CD8-positive, alpha-beta memory T cell (primary cell): Measurements from ENCODE around the gene VWA3B. TPM values are rescaled to one million over a fixed set of nuclear protein-coding genes. Genes with fewer than 3 reads are reported as not detected.

Experiments used
- CTCF ChIA-PET: fragments of 350-600 bp; sonication (Branson Sonifier 250); formaldehyde crosslinking; loops from one replicate; lab custom pipeline; 2021; ENCODE audit warnings: antibody characterized with exemption; lab: Charles Lee
- POLR2A ChIA-PET: fragments of 350-600 bp; sonication (Branson Sonifier 250); formaldehyde crosslinking; loops from one replicate; lab custom pipeline; 2021; ENCODE audit warnings: antibody characterized with exemption; lab: Charles Lee
- DNase-seq, 5 donors: peaks; one replicate each; pipeline versions ENCODE4 v3.0.0 to v3.0.0-alpha.2; 2020 to 2022; ENCODE audit warnings: mixed read lengths in 1 of 5
- H3K27ac ChIP-seq: one replicate; pipeline ENCODE4 v1.7.0; 2013; ENCODE audit warnings: low read depth, mild to moderate bottlenecking, low read length, moderate library complexity
- H3K27me3 ChIP-seq: 2 replicates; pipeline ENCODE4 v1.7.0; 2013; ENCODE audit warnings: low read length, mild to moderate bottlenecking; ENCODE audit not compliant: insufficient read depth, poor library complexity, severe bottlenecking
- H3K36me3 ChIP-seq: 2 replicates; pipeline ENCODE4 v1.7.0; 2013; ENCODE audit warnings: mild to moderate bottlenecking, low read length, moderate library complexity; ENCODE audit not compliant: insufficient read depth
- H3K4me1 ChIP-seq: 2 replicates; pipeline ENCODE4 v1.7.0; 2013; ENCODE audit warnings: mild to moderate bottlenecking, low read length, moderate library complexity; ENCODE audit not compliant: insufficient read depth
- H3K4me3 ChIP-seq: 2 replicates; pipeline ENCODE4 v1.7.0; 2013; ENCODE audit warnings: mild to moderate bottlenecking, low read length
- H3K9me3 ChIP-seq: 2 replicates; pipeline ENCODE4 v1.7.0; 2013; ENCODE audit warnings: mild to moderate bottlenecking, low read length
- H3K27ac Mint-ChIP-seq, 8 donors: one replicate each; pipeline ENCODE4 v1.8.0; 2020 to 2021; ENCODE audit warnings: mixed read lengths in 8 of 8, mild to moderate bottlenecking in 6 of 8, inconsistent platforms in 3 of 8, moderate library complexity in 3 of 8
- H3K27me3 Mint-ChIP-seq, 2 donors: one replicate each; pipeline ENCODE4 v1.8.0; 2020 to 2021; ENCODE audit warnings: mixed read lengths in 2 of 2, mild to moderate bottlenecking in 1 of 2, moderate library complexity in 1 of 2
- H3K36me3 Mint-ChIP-seq, 3 donors: one replicate each; pipeline ENCODE4 v1.8.0; 2020 to 2021; ENCODE audit warnings: mixed read lengths in 3 of 3, inconsistent platforms in 1 of 3, mild to moderate bottlenecking in 1 of 3
- H3K4me1 Mint-ChIP-seq, 3 donors: one replicate each; pipeline ENCODE4 v1.8.0; 2020 to 2021; ENCODE audit warnings: mixed read lengths in 3 of 3, inconsistent platforms in 1 of 3, mild to moderate bottlenecking in 1 of 3
- H3K4me3 Mint-ChIP-seq, 7 donors: one replicate each; pipeline ENCODE4 v1.8.0; 2020 to 2021; ENCODE audit warnings: mixed read lengths in 7 of 7, mild to moderate bottlenecking in 6 of 7, moderate library complexity in 4 of 7, inconsistent platforms in 2 of 7
- H3K9me3 Mint-ChIP-seq, 5 donors: one replicate each; pipeline ENCODE4 v1.8.0; 2020 to 2022; ENCODE audit warnings: mixed read lengths in 5 of 5, mild to moderate bottlenecking in 3 of 5, moderate library complexity in 2 of 5, inconsistent platforms in 1 of 5
- polyA plus RNA-seq: library from polyadenylated mRNA; unstranded; fragments of 300-500 nt; fragmentation: Illumina TruSeq; gene quantifications from one replicate; pipeline ENCODE4 v1.2.3, GENCODE V29; 2021
- total RNA-seq, 2 experiments: library from RNA; stranded (reverse); gene quantifications; one replicate each; pipeline ENCODE4 v1.2.3, GENCODE V29; 2021

Gene VWA3B
- total and polyA plus RNA-seq, 3 experiments from 2014 or later: not detected

DNA sequence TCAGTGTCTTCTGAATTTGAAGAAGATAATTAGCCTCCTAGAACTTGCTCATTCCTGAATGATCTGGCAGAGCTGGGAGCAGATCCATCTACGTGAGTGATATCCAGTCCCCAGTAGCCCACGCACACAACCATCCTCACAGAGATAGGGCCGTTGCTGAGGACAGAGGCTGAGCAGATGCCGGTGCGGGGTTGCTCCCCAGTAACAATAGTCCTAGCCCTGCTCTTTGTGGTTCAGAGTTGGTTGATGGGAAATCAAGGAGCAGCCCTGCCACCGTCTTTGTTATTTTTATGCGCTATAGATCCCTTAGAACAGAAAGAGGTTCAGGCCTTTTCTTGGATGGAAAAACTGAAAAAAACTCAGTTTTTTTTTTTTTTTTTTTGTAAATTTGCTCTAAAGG is 69.3 kb downstream of the VWA3B start:
- CTCF ChIA-PET: no interaction called here

DNA sequence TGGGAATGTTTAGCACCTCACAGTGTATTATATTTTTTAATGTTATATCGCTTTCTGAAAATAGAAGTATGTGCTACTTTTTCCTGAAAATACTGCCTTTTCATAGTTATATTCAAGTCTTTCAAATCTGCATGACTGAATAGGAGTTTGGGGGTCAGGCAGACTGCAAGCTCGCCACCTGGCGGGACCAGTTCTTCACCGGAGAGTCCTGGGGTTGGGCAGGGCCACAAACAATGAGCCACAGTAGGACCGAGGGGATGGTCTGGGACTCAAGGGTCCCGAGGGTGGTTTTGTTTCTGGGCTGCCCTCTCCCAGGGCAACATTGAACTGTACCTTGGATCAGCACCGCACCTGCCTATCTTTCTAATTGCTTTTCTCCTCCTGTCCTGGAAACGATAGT is 70.6 kb downstream of the VWA3B start:
- H3K4me3 Mint-ChIP-seq: no peak overlapping the region
- Histone ChIP-seq H3K27ac (no peak overlapping the region), H3K4me3 (no peak overlapping the region), H3K27me3 (no peaks in the 10 kb centered on the region), H3K9me3 (no peaks in the 10 kb centered on the region), H3K36me3 (no peaks in the 10 kb centered on the region), H3K4me1 (no peaks in the 10 kb centered on the region)
- H3K27ac Mint-ChIP-seq: no peak overlapping the region
- POLR2A ChIA-PET: no interaction called here
- H3K9me3 Mint-ChIP-seq: no peaks in the 10 kb centered on the region
- no peak for DNase-seq
- CTCF ChIA-PET: no interaction called here
- H3K36me3 Mint-ChIP-seq: no peaks in the 10 kb centered on the region
- peaks cover 26 to 59% of the 10 kb centered on the region in 2 donors for H3K27me3 Mint-ChIP-seq
- no peaks in the 10 kb centered on the region for H3K4me1 Mint-ChIP-seq

More for the DNA sequence above, 69.3 kb downstream of the VWA3B start:
- no peak overlapping the region for H3K4me3 Mint-ChIP-seq
- peaks cover 21 to 53% of the 10 kb centered on the region in 2 donors for H3K27me3 Mint-ChIP-seq
- Histone ChIP-seq H3K27ac (no peak overlapping the region), H3K4me3 (no peak overlapping the region), H3K36me3 (no peaks in the 10 kb centered on the region), H3K9me3 (no peaks in the 10 kb centered on the region), H3K4me1 (no peaks in the 10 kb centered on the region), H3K27me3 (no peaks in the 10 kb centered on the region)
- no peak for DNase-seq
- H3K27ac Mint-ChIP-seq: no peak overlapping the region
- POLR2A ChIA-PET: no interaction called here
- no peaks in the 10 kb centered on the region for H3K4me1 Mint-ChIP-seq
- no peaks in the 10 kb centered on the region for H3K36me3 Mint-ChIP-seq
- H3K9me3 Mint-ChIP-seq: no peaks in the 10 kb centered on the region

DNA sequence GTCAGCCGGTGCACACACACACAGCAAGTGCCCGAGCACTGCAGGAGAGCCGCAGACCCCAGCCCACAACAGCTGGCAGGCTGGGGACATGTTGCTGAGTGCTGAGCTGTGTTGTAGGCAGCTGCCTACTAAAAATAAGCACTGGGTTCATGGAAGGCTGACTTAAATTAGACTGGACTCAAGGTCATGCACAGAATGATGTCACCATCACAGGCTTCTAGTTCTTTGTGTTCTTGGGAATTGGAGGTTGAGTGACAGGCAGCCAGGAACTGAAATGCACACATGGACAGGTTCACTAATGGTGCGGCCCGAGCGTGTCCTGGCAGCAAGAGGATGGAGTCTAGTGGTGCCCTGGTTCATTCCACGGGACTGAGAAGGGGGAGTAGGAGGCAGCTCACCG is 71.3 kb downstream of the VWA3B start:
- no peaks in the 10 kb centered on the region for H3K9me3 Mint-ChIP-seq

DNA sequence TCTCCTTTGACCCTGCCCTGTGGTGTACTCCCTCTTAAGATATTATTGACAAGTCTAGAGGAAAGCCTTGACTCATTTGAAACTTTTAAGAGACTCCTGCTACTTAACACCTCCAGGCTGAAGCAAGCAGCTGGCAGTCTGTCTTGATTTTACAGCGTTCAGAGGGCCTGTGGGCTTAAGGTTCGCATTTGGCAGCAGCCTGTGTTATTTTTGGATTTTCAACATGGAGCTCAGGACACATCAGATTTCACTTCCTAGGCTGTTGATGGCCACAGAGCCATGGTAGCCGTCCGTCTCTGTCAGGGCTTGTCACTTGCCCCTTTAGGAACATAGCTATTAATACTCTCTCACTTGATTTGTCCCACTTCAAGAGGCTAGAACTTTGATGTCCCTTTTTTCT is 73.6 kb downstream of the VWA3B start:
- no peaks in the 10 kb centered on the region for H3K36me3 Mint-ChIP-seq
- CTCF ChIA-PET: no interaction called here
- DNase-seq: no peak

More for the DNA sequence above, 71.3 kb downstream of the VWA3B start:
- Mint-ChIP-seq H3K36me3 (no peaks in the 10 kb centered on the region), H3K27ac (no peak overlapping the region), H3K4me3 (no peak overlapping the region), H3K4me1 (no peaks in the 10 kb centered on the region), H3K27me3 (peaks cover 26 to 63% of the 10 kb centered on the region in 2 donors)
- H3K27me3 ChIP-seq: no peaks in the 10 kb centered on the region
- H3K36me3 ChIP-seq: no peaks in the 10 kb centered on the region
- H3K9me3 ChIP-seq: no peaks in the 10 kb centered on the region
- CTCF ChIA-PET: no interaction called here
- H3K4me3 ChIP-seq: no peak overlapping the region
- H3K4me1 ChIP-seq: no peaks in the 10 kb centered on the region
- no peak overlapping the region for H3K27ac ChIP-seq
- POLR2A ChIA-PET: no interaction called here
- no peak for DNase-seq

GRCh38 chr2:98161186-98161585 is 74.2 kb downstream of the VWA3B start:
- Histone ChIP-seq H3K27ac (no peak overlapping the region), H3K27me3 (no peaks in the 10 kb centered on the region), H3K4me1 (no peaks in the 10 kb centered on the region), H3K9me3 (no peaks in the 10 kb centered on the region), H3K36me3 (no peaks in the 10 kb centered on the region), H3K4me3 (no peak overlapping the region)
- DNase-seq: no peak
- Mint-ChIP-seq H3K27me3 (peaks cover 23 to 54% of the 10 kb centered on the region in 2 donors), H3K36me3 (no peaks in the 10 kb centered on the region), H3K4me3 (no peak overlapping the region), H3K9me3 (peaks cover 0 to 3% (median 0%) of the 10 kb centered on the region in 5 donors), H3K4me1 (no peaks in the 10 kb centered on the region), H3K27ac (no peak overlapping the region)
- CTCF ChIA-PET: no interaction called here
- POLR2A ChIA-PET: no interaction called here

More for the DNA sequence above, 73.6 kb downstream of the VWA3B start:
- Histone ChIP-seq H3K36me3 (no peaks in the 10 kb centered on the region), H3K9me3 (no peaks in the 10 kb centered on the region), H3K27me3 (no peaks in the 10 kb centered on the region), H3K4me1 (no peaks in the 10 kb centered on the region), H3K4me3 (no peak overlapping the region), H3K27ac (no peak overlapping the region)
- Mint-ChIP-seq H3K4me1 (no peaks in the 10 kb centered on the region), H3K9me3 (peaks cover 0 to under 1% (median 0%) of the 10 kb centered on the region in 5 donors), H3K27me3 (peaks cover 25 to 58% of the 10 kb centered on the region in 2 donors), H3K4me3 (no peak overlapping the region), H3K27ac (no peak overlapping the region)
- POLR2A ChIA-PET: no interaction called here

DNA sequence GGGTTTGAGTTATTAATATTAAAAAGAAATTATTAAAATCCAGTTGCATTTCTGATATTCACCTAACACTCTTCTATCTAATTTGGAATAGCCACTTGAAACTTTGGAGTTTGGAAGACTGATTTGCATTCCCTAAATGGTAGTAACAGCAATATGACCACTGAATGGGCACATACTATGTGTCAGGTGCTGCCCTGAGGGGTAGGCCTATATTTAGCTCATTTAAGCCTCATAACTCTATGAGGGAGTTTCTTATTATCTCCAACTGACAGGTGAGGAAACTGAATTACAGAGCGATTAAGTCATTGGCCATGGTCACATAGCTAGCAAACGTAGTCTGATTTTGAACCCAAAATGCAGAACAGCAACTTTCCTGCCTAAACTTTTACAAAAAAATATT is 77.3 kb downstream of the VWA3B start:
- no peak for DNase-seq
- Mint-ChIP-seq H3K9me3 (peaks cover 0 to 3% (median 0%) of the 10 kb centered on the region in 5 donors), H3K4me1 (no peaks in the 10 kb centered on the region), H3K36me3 (no peaks in the 10 kb centered on the region), H3K27me3 (peaks cover 14 to 43% of the 10 kb centered on the region in 2 donors), H3K27ac (no peak overlapping the region), H3K4me3 (no peak overlapping the region)
- Histone ChIP-seq H3K4me1 (no peaks in the 10 kb centered on the region), H3K36me3 (no peaks in the 10 kb centered on the region), H3K9me3 (no peaks in the 10 kb centered on the region), H3K4me3 (no peak overlapping the region), H3K27ac (no peak overlapping the region), H3K27me3 (no peaks in the 10 kb centered on the region)
- POLR2A ChIA-PET: no interaction called here
- CTCF ChIA-PET: no interaction called here

- Mint-ChIP-seq H3K27me3 (peaks cover 12 to 41% of the 10 kb centered on the region in 2 donors), H3K36me3 (no peaks in the 10 kb centered on the region), H3K4me1 (no peaks in the 10 kb centered on the region), H3K27ac (no peak overlapping the region), H3K9me3 (peaks cover 0 to 3% (median 0%) of the 10 kb centered on the region in 5 donors), H3K4me3 (no peak overlapping the region)
- H3K9me3 ChIP-seq: no peaks in the 10 kb centered on the region
- H3K4me3 ChIP-seq: no peak overlapping the region
- POLR2A ChIA-PET: no interaction called here
- H3K27ac ChIP-seq: no peak overlapping the region
- CTCF ChIA-PET: no interaction called here
- no peaks in the 10 kb centered on the region for H3K4me1 ChIP-seq
- no peaks in the 10 kb centered on the region for H3K27me3 ChIP-seq
- no peak for DNase-seq
- H3K36me3 ChIP-seq: no peaks in the 10 kb centered on the region
Measured at GRCh38 chr2:98165516-98166071, 78.6 kb downstream of the VWA3B start.

- Mint-ChIP-seq H3K27ac (no peak overlapping the region), H3K4me1 (no peaks in the 10 kb centered on the region), H3K9me3 (peaks cover 0 to 3% (median 0%) of the 10 kb centered on the region in 5 donors), H3K27me3 (peaks cover 19 to 48% of the 10 kb centered on the region in 2 donors), H3K4me3 (no peak overlapping the region), H3K36me3 (no peaks in the 10 kb centered on the region)
- Histone ChIP-seq H3K36me3 (no peaks in the 10 kb centered on the region), H3K4me3 (no peak overlapping the region), H3K27ac (no peak overlapping the region), H3K9me3 (no peaks in the 10 kb centered on the region), H3K4me1 (no peaks in the 10 kb centered on the region), H3K27me3 (no peaks in the 10 kb centered on the region)
- ChIA-PET POLR2A (no interaction called here), CTCF (interaction anchor here (1.2 kb wide), 1 partner anchor 13 kb away, joined by 4 read pairs; no protein-coding TSS in a partner anchor)
- no peak for DNase-seq
Measured at GRCh38 chr2:98167916-98168315, 80.9 kb downstream of the VWA3B start.
